Fibroblast of skin of scalp (primary cell): ENCODE results near the gene NIFK.
A peak's percentile ranks its signal among the peaks of the same experiment; 100 is the strongest.
"Not testable (repeated sequence)": the region's sequence is repeated elsewhere in the genome, so short reads cannot be mapped to it uniquely, and the experiment has no call there.

ENCODE experiments used
- DNase-seq: peaks from one replicate; pipeline ENCODE4 v3.0.0-alpha.2; 2013

NIFK gene

DNA sequence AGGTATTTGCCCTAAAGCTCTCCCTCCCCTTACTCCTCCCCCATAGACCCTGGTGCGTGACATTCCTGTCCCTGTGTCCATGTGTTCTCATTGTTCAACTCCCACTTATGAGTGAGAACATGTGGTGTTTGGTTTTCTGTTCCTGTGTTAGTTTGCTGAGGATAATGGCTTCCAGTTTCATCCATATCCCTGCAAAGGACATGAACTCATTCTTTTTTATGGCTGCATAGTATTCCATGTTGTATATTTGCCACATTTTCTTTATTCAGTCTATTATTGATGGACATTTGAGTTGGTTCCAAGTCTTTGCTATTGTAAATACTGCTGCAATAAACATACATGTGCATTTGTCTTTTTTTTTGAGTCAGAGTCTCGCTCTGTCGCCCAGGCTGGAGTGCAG is 46.1 kb downstream of the NIFK start:
- not testable (repeated sequence) for DNase-seq

DNA sequence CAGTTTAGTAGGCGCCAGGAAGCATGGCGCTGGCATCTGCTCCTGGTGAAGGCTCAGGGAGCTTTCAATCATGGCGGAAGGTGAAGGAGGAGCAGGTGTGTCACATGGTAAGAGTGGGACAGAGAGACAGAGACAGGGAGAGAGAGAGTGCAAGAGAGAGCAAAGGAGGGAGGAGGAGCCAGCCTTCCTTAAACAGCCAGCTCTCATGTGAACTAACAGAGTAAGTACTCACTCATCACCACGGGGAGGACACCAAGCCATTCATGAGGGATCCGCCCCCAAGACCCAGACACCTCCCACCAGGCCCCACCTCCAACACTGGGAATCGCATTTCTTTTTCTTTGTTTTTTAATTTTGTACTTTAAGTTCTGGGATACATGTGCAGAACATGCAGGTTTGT is 46.6 kb downstream of the NIFK start:
- no peak for DNase-seq

GRCh38 chr2:121689356-121689755 is 47.3 kb downstream of the NIFK start:
- peak; percentile 52 for DNase-seq

DNA sequence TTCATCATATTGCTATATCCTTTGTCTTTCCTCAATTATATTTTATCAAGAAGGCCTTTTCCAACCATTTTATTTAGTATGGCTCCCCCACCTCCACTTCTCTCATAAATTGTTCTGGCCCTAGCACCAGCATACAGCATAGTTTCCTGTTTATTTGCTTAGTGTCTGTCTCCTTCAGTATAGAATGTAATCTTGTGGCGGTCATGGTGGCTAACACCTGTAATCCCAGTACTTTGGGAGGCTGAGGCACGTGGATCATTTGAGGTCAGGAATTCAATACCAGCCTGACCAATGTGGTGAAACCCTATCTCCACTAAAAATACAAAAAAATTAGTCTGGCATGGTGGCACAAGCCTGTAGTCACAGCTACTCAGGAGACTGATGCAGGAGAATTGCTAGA is 47.9 kb downstream of the NIFK start:
- no peak for DNase-seq

DNA sequence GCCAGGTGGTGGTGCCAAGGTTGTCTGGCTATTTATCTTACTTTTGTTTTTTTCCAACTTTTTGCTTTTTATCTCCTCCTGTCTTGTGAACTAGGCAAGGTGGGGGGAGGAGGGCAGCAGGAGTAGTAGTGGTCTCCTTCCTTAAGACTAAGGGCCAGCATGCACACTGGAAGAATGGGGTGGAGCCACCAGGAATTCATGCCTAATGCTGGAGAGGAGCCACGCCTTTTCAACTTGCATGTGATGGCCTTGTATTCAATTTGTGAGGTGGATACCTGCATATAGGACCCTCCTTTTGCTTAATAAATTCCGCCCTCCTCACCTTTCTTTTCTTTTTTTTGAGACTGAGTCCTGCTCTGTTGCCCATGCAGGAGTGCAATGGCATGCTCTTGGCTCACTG is 49.8 kb downstream of the NIFK start:
- DNase-seq: no peak

DNA sequence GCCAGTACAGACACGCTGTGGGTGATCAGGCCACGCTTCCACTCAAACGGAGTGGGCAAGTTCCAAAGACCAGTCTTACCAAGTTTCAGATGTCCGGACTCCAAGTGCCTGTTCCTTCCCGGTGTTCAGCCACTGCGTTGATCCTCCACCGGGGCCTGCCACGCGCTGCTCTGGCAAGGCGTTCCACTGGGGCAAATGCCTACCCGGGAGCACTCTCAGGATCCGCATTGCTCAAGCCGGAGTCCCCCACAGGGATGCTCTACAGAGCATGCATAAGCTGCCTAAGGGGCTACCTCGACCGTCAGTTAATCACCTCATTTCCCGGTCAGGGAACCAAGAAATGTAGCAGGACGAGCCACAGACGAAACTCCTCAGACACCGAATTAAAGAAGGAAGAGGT is 50.5 kb downstream of the NIFK start:
- DNase-seq: no peak

DNA sequence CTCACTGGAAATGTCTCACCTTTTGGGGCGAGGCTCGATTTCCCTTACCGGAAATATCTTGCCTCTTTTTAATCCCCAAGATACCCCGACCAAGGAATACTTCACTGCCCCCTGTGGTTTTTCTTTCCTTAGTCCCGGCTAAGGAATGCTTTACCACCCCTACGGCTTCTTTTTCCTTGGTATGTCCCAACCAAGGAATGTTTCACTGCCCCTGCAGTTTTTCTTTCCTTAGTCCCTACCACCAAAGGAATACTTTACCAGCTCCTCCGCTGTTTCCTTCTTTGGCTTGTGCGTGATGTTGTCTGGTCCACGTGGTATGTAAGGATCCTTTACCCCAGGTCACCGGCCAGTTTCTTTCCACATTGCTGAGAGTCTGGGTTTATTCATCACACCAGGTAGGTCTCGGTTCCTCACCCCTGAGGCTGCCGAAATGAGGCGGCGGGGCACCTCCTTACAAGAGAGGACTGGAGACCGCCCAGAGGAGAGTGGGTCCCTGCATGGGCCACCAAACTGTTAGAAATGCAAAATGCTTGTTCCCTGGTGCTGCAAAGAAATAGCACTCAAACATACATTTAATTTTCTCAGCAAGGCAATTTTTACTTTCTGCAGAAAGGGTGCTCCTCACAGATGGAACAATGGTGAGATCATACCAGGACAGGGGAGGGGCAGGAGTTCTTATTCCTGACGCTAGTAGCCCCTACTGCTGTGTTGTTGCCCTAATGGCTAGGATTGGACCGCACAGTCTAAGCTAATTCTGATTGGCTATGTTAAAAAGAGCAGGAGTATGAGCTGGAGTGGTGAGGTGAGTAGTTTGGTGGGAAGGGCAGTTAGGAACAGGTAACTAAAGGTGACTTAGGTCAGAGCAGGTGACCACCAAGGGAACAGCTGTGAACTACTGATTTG is 54.0 kb downstream of the NIFK start:
- no peak for DNase-seq

- no peak for DNase-seq
These were observed 58.8 kb downstream of the NIFK start for GRCh38 chr2:121677855-121678254.
